Activated T-cell treated with anti-CD3 and anti-CD28 coated beads, Interleukin-2, amount 50 U/mL, for 72 hours (primary cell): ENCODE data around the gene EREG. TPM values are rescaled to one million over a fixed set of nuclear protein-coding genes. Genes with fewer than 3 reads are reported as not detected.
"Not testable (repeated sequence)": the region's sequence is repeated elsewhere in the genome, so short reads cannot be mapped to it uniquely, and the experiment has no call there.

ENCODE experiments used
- ATAC-seq, 2 donors: fragments of 150-1000 bp; cut with Tn5 transposase; replicated peaks in 1 of 2; 2 replicates each; pipeline ENCODE4 v1.10.0; 2021; ENCODE audit warnings: moderate library complexity in 2 of 2, mild to moderate bottlenecking in 1 of 2
- DNase-seq, 2 donors: peaks; one replicate each; pipeline ENCODE4 v3.0.0; 2021 to 2022; ENCODE audit warnings: mixed read lengths in 1 of 2
- H3K27ac Mint-ChIP-seq: one replicate; pipeline ENCODE4 v1.8.0; 2022; ENCODE audit warnings: mild to moderate bottlenecking, moderate library complexity, mixed read lengths
- H3K27me3 Mint-ChIP-seq: one replicate; pipeline ENCODE4 v1.8.0; 2022; ENCODE audit warnings: low read depth, mixed read lengths
- H3K36me3 Mint-ChIP-seq, 2 donors: one replicate each; pipeline ENCODE4 v1.8.0; 2022; ENCODE audit warnings: mixed read lengths in 2 of 2, mild to moderate bottlenecking in 1 of 2; ENCODE audit not compliant: insufficient read depth in 2 of 2
- H3K4me1 Mint-ChIP-seq: one replicate; pipeline ENCODE4 v1.8.0; 2022; ENCODE audit warnings: low read depth, mixed read lengths
- H3K4me3 Mint-ChIP-seq, 2 donors: one replicate each; pipeline ENCODE4 v1.8.0; 2022; ENCODE audit warnings: mild to moderate bottlenecking in 2 of 2, mixed read lengths in 2 of 2, moderate library complexity in 2 of 2
- H3K9me3 Mint-ChIP-seq, 2 donors: one replicate each; pipeline ENCODE4 v1.8.0; 2022; ENCODE audit warnings: mixed read lengths in 2 of 2
- total RNA-seq, 2 donors: library from RNA; stranded (reverse); gene quantifications; one replicate each; pipeline ENCODE4 v1.2.3, GENCODE V29; 2022

Gene EREG
- total RNA-seq, 2 donors from 2014 or later = 0.07 TPM; not detected in 1

DNA sequence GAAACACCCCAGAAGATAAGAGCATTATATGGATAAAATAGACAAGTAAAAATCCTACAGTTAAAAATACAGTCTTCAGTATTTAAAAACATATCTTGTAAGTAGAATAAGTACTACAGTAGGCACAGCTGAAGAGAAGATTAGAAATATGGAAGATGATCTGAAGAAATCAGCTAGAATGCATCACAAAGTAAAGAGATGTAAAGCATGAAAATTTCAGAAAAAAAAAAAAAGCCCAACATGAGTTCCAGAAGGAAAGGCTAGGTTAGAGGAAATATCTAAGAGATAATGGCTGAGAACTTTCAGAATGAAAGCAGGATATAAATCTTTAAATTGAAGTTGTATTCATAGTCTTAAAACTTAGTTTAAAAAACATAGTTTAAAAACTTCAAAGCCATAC lies 35.6 kb upstream of the EREG start:
- Mint-ChIP-seq H3K4me1 (no peaks in the 10 kb centered on the region), H3K4me3 (no peak overlapping the region), H3K27me3 (peaks cover 14% of the 10 kb centered on the region), H3K27ac (no peak overlapping the region), H3K36me3 (peaks cover 0 to 2% of the 10 kb centered on the region in 2 donors), H3K9me3 (no peaks in the 10 kb centered on the region)
- ATAC-seq = no peak
- DNase-seq = no peak

DNA sequence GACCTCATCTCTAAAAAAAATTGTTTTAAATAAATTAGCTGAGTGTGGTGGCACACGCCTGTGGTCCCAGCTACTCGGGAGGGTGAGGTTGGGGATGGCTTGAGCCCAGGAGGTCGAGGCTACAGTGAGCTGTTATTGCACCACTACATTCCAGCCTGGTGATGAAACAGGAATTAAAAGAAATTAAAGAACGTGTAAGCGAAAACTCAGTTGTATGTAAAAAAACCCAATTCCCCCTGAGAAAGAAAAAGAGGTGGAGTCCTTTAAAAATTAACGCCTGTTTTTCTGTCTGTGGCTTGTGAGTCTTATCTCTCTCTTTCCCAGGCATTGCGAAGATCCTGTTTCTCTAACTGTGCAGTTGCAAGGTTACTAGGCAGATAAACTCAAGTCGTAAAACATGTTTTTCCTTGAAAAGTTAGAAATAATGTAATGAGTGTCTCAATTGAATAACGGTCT lies 34.6 kb upstream of the EREG start:
- H3K9me3 Mint-ChIP-seq = no peaks in the 10 kb centered on the region
- no peak for ATAC-seq
- no peak for DNase-seq
- H3K36me3 Mint-ChIP-seq = peaks cover 0 to 2% of the 10 kb centered on the region in 2 donors
- H3K27ac Mint-ChIP-seq = no peak overlapping the region
- no peak overlapping the region for H3K4me3 Mint-ChIP-seq
- no peaks in the 10 kb centered on the region for H3K4me1 Mint-ChIP-seq
- peaks cover 21% of the 10 kb centered on the region for H3K27me3 Mint-ChIP-seq

DNA sequence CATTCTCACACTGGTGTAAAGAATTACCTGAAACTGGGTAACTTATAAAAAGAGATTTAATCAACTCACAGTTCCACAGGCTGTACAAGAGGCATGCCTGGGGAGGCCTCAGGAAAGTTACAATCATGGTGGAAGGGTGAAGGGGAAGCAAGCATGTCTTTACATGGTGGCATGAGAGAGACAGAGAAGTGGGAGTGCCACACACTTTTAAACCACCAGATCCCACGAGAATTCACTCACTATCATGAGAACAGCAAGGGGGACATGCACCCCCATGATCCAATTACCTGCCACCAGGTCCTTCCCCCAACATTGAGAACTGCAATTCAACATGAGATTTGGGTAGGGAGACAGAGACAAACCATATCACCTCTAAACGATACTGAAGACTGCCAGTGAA lies 33.7 kb upstream of the EREG start:
- H3K4me1 Mint-ChIP-seq = no peaks in the 10 kb centered on the region
- no peak overlapping the region for H3K27ac Mint-ChIP-seq
- ATAC-seq (no peak), DNase-seq (no peak)
- peaks cover 21% of the 10 kb centered on the region for H3K27me3 Mint-ChIP-seq
- no peaks in the 10 kb centered on the region for H3K9me3 Mint-ChIP-seq
- H3K4me3 Mint-ChIP-seq = no peak overlapping the region
- H3K36me3 Mint-ChIP-seq = peaks cover 0 to 2% of the 10 kb centered on the region in 2 donors

DNA sequence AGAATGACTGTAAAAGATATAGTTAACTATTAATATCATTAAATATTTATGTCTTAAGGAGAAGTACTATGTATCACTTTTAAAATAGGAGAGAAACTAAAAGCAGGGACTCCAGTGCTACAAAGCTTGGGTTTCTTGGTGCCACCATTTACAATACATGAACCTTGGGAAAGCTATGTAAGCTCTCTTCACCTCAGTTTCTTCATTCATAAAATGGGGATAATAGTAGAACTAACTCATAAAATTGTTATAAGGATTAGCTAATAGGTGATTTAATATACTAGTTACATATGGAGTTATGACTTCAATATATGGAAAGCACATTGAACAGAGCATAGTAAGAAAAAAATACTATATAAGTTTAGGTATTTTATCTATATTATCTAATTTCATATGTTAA lies 33.0 kb upstream of the EREG start:
- H3K4me3 Mint-ChIP-seq = no peak overlapping the region
- DNase-seq (no peak), ATAC-seq (no peak)
- peaks cover 0 to 2% of the 10 kb centered on the region in 2 donors for H3K36me3 Mint-ChIP-seq
- H3K27me3 Mint-ChIP-seq = peaks cover 21% of the 10 kb centered on the region
- H3K27ac Mint-ChIP-seq = no peak overlapping the region
- no peaks in the 10 kb centered on the region for H3K9me3 Mint-ChIP-seq
- H3K4me1 Mint-ChIP-seq = no peaks in the 10 kb centered on the region

DNA sequence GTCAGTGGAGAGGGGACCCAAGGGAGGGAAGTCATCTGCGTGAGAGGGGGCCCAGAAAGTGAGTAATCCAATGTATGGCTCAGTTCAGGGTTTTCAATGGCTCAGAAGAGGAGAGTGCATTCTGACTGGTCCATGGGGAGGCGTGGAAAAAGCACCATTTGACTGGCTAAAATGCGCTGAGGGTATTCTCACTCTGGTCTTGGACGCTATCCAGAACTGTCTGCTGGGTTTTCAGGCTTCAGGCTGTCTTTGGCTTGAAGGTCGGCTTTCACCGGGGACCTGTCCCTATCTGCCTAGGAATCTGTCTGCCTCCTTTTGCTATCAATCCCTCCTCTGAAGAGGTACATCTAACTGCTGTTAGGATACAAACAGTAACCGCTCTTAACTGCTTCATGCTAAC lies 30.3 kb upstream of the EREG start:
- no peak for ATAC-seq
- no peak for DNase-seq
- Mint-ChIP-seq H3K27me3 (peaks cover 12% of the 10 kb centered on the region), H3K4me1 (no peaks in the 10 kb centered on the region), H3K4me3 (no peak overlapping the region), H3K9me3 (no peaks in the 10 kb centered on the region), H3K27ac (no peak overlapping the region), H3K36me3 (no peaks in the 10 kb centered on the region)

DNA sequence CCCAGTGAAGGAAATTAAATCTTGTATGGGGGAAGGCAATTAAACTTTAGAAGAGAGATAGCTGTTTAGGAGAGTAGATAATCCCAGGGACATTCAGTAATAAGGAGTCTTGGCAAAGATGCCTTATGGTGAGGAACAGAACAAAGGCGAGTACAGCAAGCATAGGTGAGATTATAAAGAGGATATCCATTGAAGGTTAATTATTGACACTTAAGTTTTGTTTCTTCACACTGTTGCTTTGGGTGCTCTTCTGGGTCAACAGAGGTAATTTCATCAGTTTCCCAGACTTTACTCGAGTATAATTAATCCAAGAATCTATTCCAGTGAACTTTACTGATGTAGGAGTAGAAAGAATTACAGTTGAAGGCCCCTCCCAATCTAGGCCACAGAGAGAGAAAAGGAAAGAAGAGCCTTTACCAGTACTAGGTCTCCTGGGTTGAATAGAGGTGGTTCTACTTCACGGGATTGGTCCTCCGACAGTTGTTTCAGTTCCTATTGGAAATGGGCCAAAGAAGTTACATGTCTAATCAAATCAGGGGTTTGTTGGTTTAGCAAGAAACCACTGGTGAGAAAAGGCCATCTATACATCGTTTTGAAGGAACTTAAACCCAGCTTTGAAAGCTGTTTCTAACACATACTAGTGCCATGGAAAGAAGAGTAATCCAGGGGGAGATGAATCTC lies 29.5 kb upstream of the EREG start:
- Mint-ChIP-seq H3K27me3 (peaks cover 12% of the 10 kb centered on the region), H3K4me3 (no peak overlapping the region), H3K9me3 (peaks cover 0 to 2% of the 10 kb centered on the region in 2 donors)

DNA sequence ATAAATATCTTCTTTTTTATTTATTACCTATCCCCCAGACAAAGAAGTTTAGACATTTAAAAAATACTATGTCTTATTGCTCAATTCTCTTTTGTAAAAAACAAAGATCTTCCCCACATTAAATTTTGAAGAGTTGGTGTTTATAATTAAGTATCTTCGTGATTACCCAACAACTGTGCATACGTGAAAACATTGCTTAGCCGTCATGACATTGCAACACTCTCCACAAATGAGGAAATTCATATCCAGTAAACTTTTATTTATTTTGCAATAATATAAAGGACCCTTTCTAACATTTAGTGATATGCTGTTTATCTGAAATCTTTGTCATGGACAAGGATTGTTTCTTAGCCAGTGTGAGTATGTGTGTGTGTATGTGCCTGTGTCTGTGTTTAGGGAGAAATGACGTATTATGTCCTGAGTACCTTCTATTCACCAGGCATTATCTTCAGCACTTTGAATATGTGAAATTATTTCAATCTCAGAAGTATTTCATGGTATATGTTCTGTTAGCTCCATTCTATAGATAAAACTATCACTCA lies 26.1 kb upstream of the EREG start:
- no peak for ATAC-seq

More for the DNA sequence above, 29.5 kb upstream of the EREG start:
- ATAC-seq (no peak), DNase-seq (no peak)
- Mint-ChIP-seq H3K27ac (no peak overlapping the region), H3K36me3 (no peaks in the 10 kb centered on the region), H3K4me1 (no peaks in the 10 kb centered on the region)

DNA sequence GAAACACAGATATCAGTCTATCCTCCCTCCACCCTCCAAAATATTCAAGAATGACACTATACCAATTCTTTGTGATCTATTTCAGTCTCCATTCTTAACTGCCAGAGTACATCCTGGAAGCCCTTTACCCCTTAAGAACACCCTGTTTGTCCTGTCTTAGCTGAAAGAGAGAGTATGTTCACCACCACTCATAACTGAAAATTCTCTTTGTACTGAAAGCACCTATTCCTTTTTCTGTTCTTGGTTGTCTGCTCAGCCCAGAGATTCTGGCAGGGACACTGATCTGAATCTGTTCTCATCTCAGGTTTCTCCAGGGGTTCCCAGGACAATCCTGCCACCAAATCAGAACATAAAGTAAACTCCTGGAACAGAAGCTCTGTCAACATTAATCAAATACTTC lies 25.4 kb upstream of the EREG start:
- no peak overlapping the region for H3K4me3 Mint-ChIP-seq
- peaks cover under 1 to 9% of the 10 kb centered on the region in 2 donors for H3K9me3 Mint-ChIP-seq
- DNase-seq (no peak), ATAC-seq (no peak)
- peaks cover 5% of the 10 kb centered on the region for H3K27me3 Mint-ChIP-seq
- no peaks in the 10 kb centered on the region for H3K4me1 Mint-ChIP-seq
- H3K36me3 Mint-ChIP-seq = peaks cover 2% of the 10 kb centered on the region in 2 donors
- H3K27ac Mint-ChIP-seq = no peak overlapping the region

More for the DNA sequence above, 26.1 kb upstream of the EREG start:
- Mint-ChIP-seq H3K36me3 (peaks cover 0 to 2% of the 10 kb centered on the region in 2 donors), H3K9me3 (peaks cover 0 to 5% of the 10 kb centered on the region in 2 donors), H3K27me3 (peaks cover 11% of the 10 kb centered on the region), H3K27ac (no peak overlapping the region), H3K4me1 (no peaks in the 10 kb centered on the region), H3K4me3 (no peak overlapping the region)
- no peak for DNase-seq

DNA sequence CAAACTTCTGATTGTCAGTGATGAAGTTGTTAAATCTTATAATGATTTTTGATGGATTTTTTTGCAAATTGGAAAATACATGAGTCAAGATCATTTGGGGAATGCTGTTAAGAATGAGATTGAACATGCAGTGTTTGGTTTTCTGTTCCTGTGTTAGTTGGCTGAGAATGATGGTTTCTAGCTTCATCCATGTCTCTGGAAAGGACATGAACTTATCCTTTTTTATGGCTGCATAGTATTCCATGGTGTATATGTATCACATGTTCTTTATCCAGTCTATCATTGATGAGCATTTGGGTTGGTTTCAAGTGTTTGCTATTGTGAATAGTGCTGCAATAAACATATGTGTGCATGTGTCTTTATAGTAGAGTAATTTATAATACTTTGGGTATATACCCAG lies 24.5 kb upstream of the EREG start:
- peaks cover 1 to 14% of the 10 kb centered on the region in 2 donors for H3K9me3 Mint-ChIP-seq
- DNase-seq, H3K4me1 Mint-ChIP-seq, ATAC-seq, H3K27me3 Mint-ChIP-seq, H3K27ac Mint-ChIP-seq, H3K36me3 Mint-ChIP-seq, H3K4me3 Mint-ChIP-seq: not testable (repeated sequence)

DNA sequence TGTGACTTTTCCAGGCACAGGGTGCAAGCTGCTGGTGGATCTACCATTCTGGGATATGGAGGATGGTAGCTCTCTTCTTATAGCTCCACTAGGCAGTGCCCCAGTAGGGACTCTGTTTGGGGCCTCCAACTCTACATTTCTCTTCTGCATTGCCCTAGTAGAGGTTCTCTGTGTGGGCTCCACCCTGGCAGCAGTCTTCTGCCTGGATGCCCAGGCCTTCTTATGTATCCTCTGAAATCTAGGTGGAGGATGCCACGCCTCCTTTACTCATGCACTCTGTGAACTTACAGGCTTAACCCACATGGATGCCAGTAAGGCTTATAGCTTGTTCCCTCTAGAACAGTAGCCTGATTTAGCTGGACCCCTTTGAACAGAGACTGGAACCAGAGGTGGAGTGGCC lies 20.9 kb upstream of the EREG start:
- no peak overlapping the region for H3K27ac Mint-ChIP-seq
- peaks cover 2 to 5% of the 10 kb centered on the region in 2 donors for H3K36me3 Mint-ChIP-seq
- DNase-seq = no peak
- H3K9me3 Mint-ChIP-seq = peaks cover 1 to 14% of the 10 kb centered on the region in 2 donors
- no peaks in the 10 kb centered on the region for H3K4me1 Mint-ChIP-seq
- H3K27me3 Mint-ChIP-seq = no peaks in the 10 kb centered on the region
- H3K4me3 Mint-ChIP-seq = no peak overlapping the region
- no peak for ATAC-seq

DNA sequence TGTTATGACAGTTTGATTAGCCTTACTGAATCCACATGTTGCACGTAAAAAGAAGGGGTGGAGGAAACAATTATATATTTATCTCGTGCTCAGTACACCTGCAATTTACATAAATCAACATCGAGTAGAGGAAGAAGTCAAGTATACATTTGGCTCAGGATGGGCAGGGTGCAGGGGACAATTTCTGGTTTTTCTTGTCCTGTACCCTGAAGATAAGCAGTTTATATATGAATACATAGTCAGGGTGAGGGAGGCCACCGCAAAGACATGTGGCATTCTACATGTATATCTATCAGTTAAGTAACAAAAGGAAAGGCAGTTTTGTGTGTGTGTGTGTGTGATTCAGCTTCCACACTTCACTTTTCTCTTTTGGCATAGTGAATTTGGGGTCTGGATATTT lies 11.1 kb upstream of the EREG start:
- Mint-ChIP-seq H3K4me1 (no peaks in the 10 kb centered on the region), H3K4me3 (no peak overlapping the region), H3K27me3 (no peaks in the 10 kb centered on the region), H3K27ac (no peak overlapping the region), H3K9me3 (no peaks in the 10 kb centered on the region), H3K36me3 (no peaks in the 10 kb centered on the region)
- ATAC-seq (no peak), DNase-seq (no peak)

DNA sequence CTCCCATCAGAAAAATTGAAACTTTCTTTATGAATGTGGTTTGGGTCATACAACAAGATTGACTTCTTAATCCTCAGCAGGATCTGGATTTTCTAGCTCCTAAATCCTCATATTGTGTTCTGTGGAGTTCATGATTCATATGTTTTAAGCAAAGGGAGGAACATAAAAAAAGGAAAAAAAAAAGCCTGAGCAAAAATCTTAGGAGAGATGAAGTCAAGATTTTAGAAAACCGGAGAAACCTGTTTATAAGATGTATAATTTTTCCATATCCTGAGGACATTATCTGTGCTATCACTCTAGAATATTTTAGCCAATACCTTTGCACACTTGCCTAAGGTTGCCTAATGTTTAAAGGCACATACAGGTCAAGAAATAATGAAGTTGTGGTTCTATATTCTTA lies 7.0 kb upstream of the EREG start:
- ATAC-seq (no peak), DNase-seq (no peak)
- Mint-ChIP-seq H3K9me3 (no peaks in the 10 kb centered on the region), H3K27me3 (peaks cover 5% of the 10 kb centered on the region), H3K36me3 (no peaks in the 10 kb centered on the region), H3K4me1 (no peaks in the 10 kb centered on the region), H3K27ac (no peak overlapping the region), H3K4me3 (no peak overlapping the region)

DNA sequence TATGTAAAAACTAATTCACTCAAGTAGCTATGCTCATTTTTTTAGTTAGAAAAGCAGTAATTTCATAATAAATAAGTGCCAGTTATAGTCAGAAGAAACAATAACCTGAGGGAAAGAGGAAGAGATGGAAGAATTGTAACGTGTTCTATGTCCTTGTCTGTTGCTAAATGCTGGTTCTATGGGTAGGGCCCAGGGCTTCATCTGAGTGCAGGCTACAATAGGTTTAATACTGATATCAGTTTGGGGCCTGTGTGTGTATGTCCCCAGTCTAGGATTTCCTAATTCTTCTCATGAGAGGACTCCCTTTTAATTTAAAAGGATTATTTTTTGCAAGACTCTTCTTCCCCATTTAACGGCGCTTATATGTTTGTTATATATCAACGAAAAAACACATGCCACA lies 3.3 kb upstream of the EREG start:
- H3K4me1 Mint-ChIP-seq = peaks cover 13% of the 10 kb centered on the region
- H3K4me3 Mint-ChIP-seq = no peak overlapping the region
- no peaks in the 10 kb centered on the region for H3K36me3 Mint-ChIP-seq
- no peak for ATAC-seq
- no peak for DNase-seq
- no peaks in the 10 kb centered on the region for H3K9me3 Mint-ChIP-seq
- peaks cover 36% of the 10 kb centered on the region for H3K27me3 Mint-ChIP-seq
- no peak overlapping the region for H3K27ac Mint-ChIP-seq

DNA sequence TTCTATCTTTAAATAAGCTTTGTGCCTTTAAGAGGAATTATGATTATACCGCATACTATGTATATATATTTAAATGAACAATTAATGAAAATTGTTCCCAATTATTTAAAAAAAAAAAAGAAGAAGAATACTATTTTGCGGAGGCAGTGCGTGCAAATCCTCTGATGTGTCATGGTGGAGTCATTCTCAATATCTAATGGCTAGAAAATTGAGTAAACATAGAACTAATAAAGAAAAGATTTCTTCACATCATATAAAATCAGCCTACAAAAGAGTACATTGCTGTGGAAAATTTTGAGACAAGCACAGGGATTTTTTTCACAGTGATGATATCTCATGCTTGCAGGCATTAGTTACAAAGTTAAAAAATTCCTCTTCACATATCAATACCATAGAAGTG lies 2.6 kb upstream of the EREG start:
- Mint-ChIP-seq H3K4me1 (peaks cover 13% of the 10 kb centered on the region), H3K27me3 (peaks cover 43% of the 10 kb centered on the region)
- no peak for ATAC-seq

More for the DNA sequence above, 2.6 kb upstream of the EREG start:
- no peak for DNase-seq
- H3K4me3 Mint-ChIP-seq = no peak overlapping the region
- no peaks in the 10 kb centered on the region for H3K9me3 Mint-ChIP-seq
- H3K27ac Mint-ChIP-seq = no peak overlapping the region
- no peaks in the 10 kb centered on the region for H3K36me3 Mint-ChIP-seq
